IPS DF 6.9 (cell line): ENCODE data around the gene EML2.

Experiments used
- DNase-seq: peaks from one replicate; pipeline ENCODE4 v3.0.0-alpha.2; 2013; ENCODE audit warnings: low read depth, low spot score
- H3K27ac ChIP-seq: one replicate; pipeline ENCODE4 v1.5.1; 2013; ENCODE audit warnings: low read length, control low read depth
- H3K27me3 ChIP-seq: 2 replicates; pipeline ENCODE4 v1.6.1; 2013; ENCODE audit warnings: mild to moderate bottlenecking, low read length; ENCODE audit not compliant: control insufficient read depth, insufficient read depth
- H3K36me3 ChIP-seq: 2 replicates; pipeline ENCODE4 v1.6.1; 2013; ENCODE audit warnings: low read length; ENCODE audit not compliant: control insufficient read depth, insufficient read depth
- H3K4me1 ChIP-seq: 2 replicates; pipeline ENCODE4 v1.6.1; 2013; ENCODE audit warnings: low read length; ENCODE audit not compliant: control insufficient read depth, insufficient read depth
- H3K4me3 ChIP-seq: 2 replicates; pipeline ENCODE4 v1.5.1; 2013; ENCODE audit warnings: mild to moderate bottlenecking, low read length
- H3K9me3 ChIP-seq: 2 replicates; pipeline ENCODE4 v1.6.1; 2013; ENCODE audit warnings: low read length, inconsistent platforms; ENCODE audit not compliant: control insufficient read depth, insufficient read depth
- WGBS: extraction: QIAGEN DNeasy Blood & Tissue Kit; methylation state at CpG from one replicate; pipeline ENCODE4 v1.1.7; 2013; ENCODE audit warnings: mixed read lengths, missing lambda C conversion rate; ENCODE audit not compliant: insufficient read length, insufficient coverage; 5-methylcytosine and 5-hydroxymethylcytosine counted together

Gene EML2

GRCh38 chr19:45670670-45671453 is 31.7 kb upstream of the EML2 start:
- Histone ChIP-seq H3K4me3 (peak overlapping the region; percentile 56; the same call in 1 of the 2 replicates), H3K9me3 (no peaks in the 10 kb centered on the region), H3K4me1 (peaks cover 4% of the 10 kb centered on the region; the same call in 1 of the 2 replicates), H3K36me3 (no peaks in the 10 kb centered on the region), H3K27me3 (peaks cover 8% of the 10 kb centered on the region; the same call in 1 of the 2 replicates), H3K27ac (no peak overlapping the region)
- no peak for DNase-seq
- no CpG with 5 or more reads among the region's 42 CpGs for WGBS

DNA sequence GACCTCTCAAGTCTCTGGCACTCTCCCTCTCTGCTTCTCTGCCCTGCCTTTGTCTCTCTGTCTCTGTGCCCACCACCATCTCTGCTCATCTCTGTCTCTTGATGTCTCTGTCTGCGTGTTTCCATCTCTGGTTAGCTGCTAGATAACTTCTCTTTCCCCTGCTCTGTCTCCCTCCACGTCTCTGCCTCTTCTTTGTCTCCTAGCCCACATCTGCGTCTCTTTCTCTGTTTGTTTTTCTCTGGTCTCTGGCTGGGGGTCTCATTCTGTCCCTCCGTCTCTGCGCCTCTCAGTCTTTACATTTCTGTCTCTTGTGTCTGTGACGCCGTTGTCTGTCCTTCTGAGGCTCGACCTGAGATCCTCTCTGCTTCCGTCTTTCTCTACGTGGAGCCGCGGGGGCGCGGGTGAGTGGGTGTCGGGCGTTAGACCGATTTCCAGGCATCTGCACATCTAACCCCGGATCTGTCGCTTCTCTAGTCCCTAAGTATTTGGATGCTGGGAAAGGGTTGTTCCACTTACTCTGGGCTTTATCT is 29.2 kb upstream of the EML2 start:
- WGBS, result no CpG with 5 or more reads among the region's 19 CpGs
- Histone ChIP-seq H3K4me1 (peaks cover 2% of the 10 kb centered on the region; the same call in 1 of the 2 replicates), H3K4me3 (peak overlapping the region; percentile 17; the same call in 1 of the 2 replicates), H3K27me3 (peaks cover 8% of the 10 kb centered on the region; the same call in 1 of the 2 replicates), H3K9me3 (no peaks in the 10 kb centered on the region), H3K36me3 (no peaks in the 10 kb centered on the region), H3K27ac (no peak overlapping the region)
- DNase-seq, result no peak

GRCh38 chr19:45667620-45668341 is 28.6 kb upstream of the EML2 start, which contains the start of gene GIPR:
Gene GIPR (plus strand): TSS chr19:45668221. CDS start chr19:45669521, 1,300 bp downstream.
- no CpG with 5 or more reads among the region's 15 CpGs for WGBS
- peak within 1 kb of the TSS; percentile 17; the same call in 1 of the 2 replicates for H3K4me3 ChIP-seq
- peaks cover 8% of the 10 kb centered on the region; the same call in 1 of the 2 replicates for H3K27me3 ChIP-seq
- no peaks in the 10 kb centered on the region for H3K36me3 ChIP-seq
- no peak within 1 kb of the TSS for H3K27ac ChIP-seq
- DNase-seq, result no peak
- peaks cover 2% of the 10 kb centered on the region; the same call in 1 of the 2 replicates for H3K4me1 ChIP-seq
- H3K9me3 ChIP-seq, result no peaks in the 10 kb centered on the region

DNA sequence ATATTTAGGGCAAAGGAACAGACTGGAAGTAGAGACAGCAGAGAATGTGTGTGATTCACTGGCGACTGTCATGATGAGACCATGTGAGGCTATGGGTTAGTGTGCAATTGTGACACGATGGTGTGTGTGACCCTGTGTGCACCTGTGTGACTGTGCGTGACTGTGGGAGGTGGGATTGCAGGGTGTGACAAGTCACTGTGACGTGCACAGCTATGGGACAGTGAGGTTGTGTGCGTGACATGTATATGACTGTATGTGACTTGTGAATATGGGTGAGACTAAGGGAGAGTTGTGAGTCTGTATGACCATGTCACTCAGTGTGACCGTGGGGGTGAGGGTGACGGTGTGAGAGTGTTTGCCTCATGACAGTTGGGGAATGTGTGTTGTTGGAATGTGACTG is 25.4 kb upstream of the EML2 start:
- Histone ChIP-seq H3K27me3 (peaks cover 8% of the 10 kb centered on the region; the same call in 1 of the 2 replicates), H3K27ac (no peak overlapping the region), H3K36me3 (no peaks in the 10 kb centered on the region), H3K9me3 (no peaks in the 10 kb centered on the region), H3K4me1 (peaks cover 2% of the 10 kb centered on the region; the same call in 1 of the 2 replicates), H3K4me3 (no peak overlapping the region)
- no CpG with 5 or more reads among the region's 7 CpGs for WGBS
- DNase-seq, result no peak

DNA sequence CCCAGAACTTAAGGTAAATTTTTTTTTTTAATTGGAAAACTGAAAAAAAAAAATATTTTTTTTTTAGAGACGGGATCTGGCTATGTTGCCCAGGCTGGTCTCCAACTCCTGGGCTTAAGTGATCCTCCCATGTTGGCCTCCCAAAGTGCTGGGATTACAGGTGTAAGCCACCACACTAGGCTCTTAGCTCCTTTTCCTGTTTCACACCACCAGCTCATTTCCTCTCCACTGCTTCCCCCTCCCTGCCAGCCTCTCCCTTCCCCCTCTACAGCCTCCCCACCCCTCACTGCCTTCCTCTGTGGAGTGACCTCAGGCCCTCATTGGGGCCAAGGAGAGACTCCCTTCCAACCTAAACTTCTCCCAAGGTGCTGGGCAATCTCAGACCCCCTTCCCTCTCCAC is 24.6 kb upstream of the EML2 start:
- no peak for DNase-seq
- WGBS, result no CpG with 5 or more reads among the region's 1 CpG
- Histone ChIP-seq H3K4me1 (peaks cover 2% of the 10 kb centered on the region; the same call in 1 of the 2 replicates), H3K9me3 (no peaks in the 10 kb centered on the region), H3K36me3 (no peaks in the 10 kb centered on the region), H3K27ac (no peak overlapping the region), H3K27me3 (peaks cover 7% of the 10 kb centered on the region; the same call in 1 of the 2 replicates), H3K4me3 (no peak overlapping the region)

DNA sequence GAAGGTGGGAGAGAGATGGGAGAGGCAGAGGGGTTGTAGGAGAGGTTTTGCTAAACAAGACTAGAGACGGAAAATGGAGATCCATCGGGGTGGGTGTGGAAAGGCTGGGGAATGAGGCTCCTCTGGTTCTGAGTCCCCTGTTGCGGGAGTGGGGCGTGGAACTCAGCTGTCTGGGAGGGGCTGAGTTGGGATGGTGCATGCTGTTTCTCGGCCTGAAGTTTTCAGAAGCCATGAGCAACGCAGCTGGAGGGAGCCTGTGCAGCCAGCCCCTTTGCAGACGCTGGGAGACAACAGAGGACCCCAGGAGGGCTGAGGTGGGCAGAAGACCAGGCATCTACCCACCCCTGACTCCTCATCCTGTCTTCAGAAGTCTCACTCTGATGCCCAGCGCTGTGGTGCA is 21.4 kb upstream of the EML2 start:
- H3K27ac ChIP-seq, result no peak overlapping the region
- no peaks in the 10 kb centered on the region for H3K9me3 ChIP-seq
- no peak overlapping the region for H3K4me3 ChIP-seq
- no peak for DNase-seq
- H3K36me3 ChIP-seq, result no peaks in the 10 kb centered on the region
- WGBS, result no CpG with 5 or more reads among the region's 8 CpGs
- no peaks in the 10 kb centered on the region for H3K27me3 ChIP-seq
- no peaks in the 10 kb centered on the region for H3K4me1 ChIP-seq

GRCh38 chr19:45659096-45659729 is 20.0 kb upstream of the EML2 start:
- H3K27me3 ChIP-seq, result no peaks in the 10 kb centered on the region
- H3K27ac ChIP-seq, result no peak overlapping the region
- no peak overlapping the region for H3K4me3 ChIP-seq
- no peaks in the 10 kb centered on the region for H3K9me3 ChIP-seq
- no peaks in the 10 kb centered on the region for H3K4me1 ChIP-seq
- H3K36me3 ChIP-seq, result no peaks in the 10 kb centered on the region
- no CpG with 5 or more reads among the region's 6 CpGs for WGBS
- no peak for DNase-seq

DNA sequence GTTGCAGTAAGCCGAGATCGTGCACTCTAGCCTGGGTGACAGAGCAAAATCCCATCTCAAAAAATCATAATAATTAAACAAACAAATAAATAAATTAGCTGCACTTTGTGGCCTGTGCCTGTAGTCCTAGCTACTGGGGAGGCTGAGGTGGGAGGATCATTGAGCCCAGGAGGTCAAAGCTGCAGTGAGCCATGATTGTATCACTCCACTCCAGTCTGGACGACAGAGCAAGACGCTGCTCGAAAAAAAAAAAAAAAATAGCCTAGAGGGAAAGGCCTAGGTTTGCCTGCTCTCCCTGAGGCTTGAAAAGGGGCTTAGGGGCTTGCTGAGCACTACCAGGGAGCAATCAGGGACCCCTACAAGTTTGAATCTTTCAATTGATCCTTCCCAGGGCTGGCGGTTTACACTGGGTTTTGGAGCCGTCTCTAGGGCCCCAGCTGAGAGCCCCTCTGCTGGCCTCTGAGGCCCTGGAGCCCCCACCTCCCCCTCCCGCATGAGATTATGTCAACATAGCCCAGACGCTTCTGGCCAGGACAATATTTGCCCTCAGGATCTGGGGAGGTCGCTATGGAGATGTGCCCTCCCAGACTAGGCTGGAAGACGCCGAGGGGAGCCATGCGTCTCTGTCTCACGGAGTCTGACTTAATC is 18.4 kb upstream of the EML2 start:
- Histone ChIP-seq H3K27me3 (no peaks in the 10 kb centered on the region), H3K27ac (no peak overlapping the region), H3K36me3 (no peaks in the 10 kb centered on the region), H3K4me3 (no peak overlapping the region), H3K4me1 (no peaks in the 10 kb centered on the region), H3K9me3 (no peaks in the 10 kb centered on the region)
- no CpG with 5 or more reads among the region's 14 CpGs for WGBS
- no peak for DNase-seq

GRCh38 chr19:45655073-45655472 is 15.9 kb upstream of the EML2 start:
- no CpG with 5 or more reads among the region's 3 CpGs for WGBS
- H3K9me3 ChIP-seq, result no peaks in the 10 kb centered on the region

More at GRCh38 chr19:45655073-45655472, 15.9 kb upstream of the EML2 start:
- Histone ChIP-seq H3K27me3 (no peaks in the 10 kb centered on the region), H3K36me3 (no peaks in the 10 kb centered on the region), H3K4me1 (no peaks in the 10 kb centered on the region), H3K4me3 (no peak overlapping the region), H3K27ac (no peak overlapping the region)
- no peak for DNase-seq
